ENCODE measurements around the gene HIGD1C. TPM values are rescaled to one million over a fixed set of nuclear protein-coding genes. Genes with fewer than 3 reads are reported as not detected.

The HIGD1C gene
- total and polyA plus RNA-seq, 10 donors: not detected

Small RNA genes within 50 kb of the gene (small RNA-seq; reads per million reads assigned to genes)
- 0 reads per million in 4 donors for gene AC008121.1
- 0 reads per million in 4 donors for gene RF00019
- 0 reads per million in 4 donors for gene RNU6-87P

Other genes with a start within 250 kb of the HIGD1C start
- 10 to 100 TPM; 17.4 to 41.7 (median 30.7) TPM for gene ATF1, start 188.4 kb upstream of the HIGD1C start, total RNA-seq
- 10 to 100 TPM; 10.3 to 16.1 (median 12.5) TPM for gene ATF1, start 188.4 kb upstream of the HIGD1C start, polyA plus RNA-seq
- gene TMPRSS12, start 109.6 kb upstream of the HIGD1C start, total RNA-seq: not detected
- not detected for gene TMPRSS12, start 109.6 kb upstream of the HIGD1C start, polyA plus RNA-seq
- gene SLC11A2, start 73.8 kb downstream of the HIGD1C start, total RNA-seq: 10 to 100 TPM; 37.0 to 54.4 (median 42.6) TPM
- 10 to 100 TPM in 2 of 3 donors, 1 to 10 TPM in 1; 7.7 to 11.1 (median 10.6) TPM for gene SLC11A2, start 73.8 kb downstream of the HIGD1C start, polyA plus RNA-seq
- gene LETMD1, start 95.8 kb downstream of the HIGD1C start, total RNA-seq: 10 to 100 TPM; 51.4 to 85.2 (median 66.3) TPM
- gene LETMD1, start 95.8 kb downstream of the HIGD1C start, polyA plus RNA-seq: 10 to 100 TPM; 54.3 to 63.8 (median 54.6) TPM
- gene CSRNP2, start 131.1 kb downstream of the HIGD1C start, total RNA-seq: 10 to 100 TPM; 17.9 to 41.8 (median 26.2) TPM
- 1 to 10 TPM; 3.7 to 7.1 (median 5.0) TPM for gene CSRNP2, start 131.1 kb downstream of the HIGD1C start, polyA plus RNA-seq
- 10 to 100 TPM; 17.9 to 33.1 (median 24.8) TPM for gene TFCP2, start 220.6 kb downstream of the HIGD1C start, total RNA-seq
- 10 to 100 TPM; 10.2 to 13.8 (median 10.9) TPM for gene TFCP2, start 220.6 kb downstream of the HIGD1C start, polyA plus RNA-seq